Prostate gland (tissue), 2 donors: Measurements from ENCODE around the gene SHISA8. TPM values are rescaled to one million over a fixed set of nuclear protein-coding genes. Genes with fewer than 3 reads are reported as not detected.

Source experiments
- DNase-seq: peaks from one replicate; pipeline ENCODE4 v3.0.0-alpha.2; 2019; ENCODE audit warnings: low spot score
- H3K27ac ChIP-seq, 2 donors: fragments of 200-600 bp; sonication (generic); 2 replicates each; pipeline ENCODE4 v1.5.1; 2017 to 2019
- H3K27me3 ChIP-seq: fragments of 200-600 bp; sonication (generic); replicated peaks from 2 replicates; pipeline ENCODE4 v1.5.1; 2019; ENCODE audit not compliant: insufficient read depth
- H3K36me3 ChIP-seq, 2 donors: fragments of 200-600 bp; sonication (generic); 1 replicate in 1 of 2; 2 replicates in 1 of 2; pipeline versions ENCODE4 v1.5.1 to v1.8.1; 2017 to 2019
- H3K4me1 ChIP-seq: fragments of 200-600 bp; sonication (generic); replicated peaks from 2 replicates; pipeline ENCODE4 v1.5.1; 2019
- H3K4me3 ChIP-seq, 2 donors: fragments of 200-600 bp; sonication (generic); 2 replicates each; pipeline ENCODE4 v1.5.1; 2017 to 2019
- H3K9me3 ChIP-seq: fragments of 200-600 bp; sonication (generic); 2 replicates; pipeline ENCODE4 v1.5.1; 2017
- CTCF ChIP-seq, 4 experiments: fragments of 200-600 bp in 2 of 4; fragments of 450-650 bp in 2 of 4; sonication (generic) in 2 of 4; IDR thresholded peaks; 1 replicate in 3 of 4; 2 replicates in 1 of 4; pipeline ENCODE4 v1.5.1; 2016 to 2019; ENCODE audit warnings: antibody characterized with exemption in 4 of 4, mild to moderate bottlenecking in 2 of 4, moderate library complexity in 2 of 4
- POLR2A ChIP-seq: fragments of 450-650 bp; IDR thresholded peaks from one replicate; pipeline ENCODE4 v1.6.1; 2016; ENCODE audit warnings: antibody characterized with exemption, mild to moderate bottlenecking
- POLR2AphosphoS5 ChIP-seq: sonication (generic); formaldehyde crosslinking; IDR thresholded peaks from one replicate; pipeline ENCODE4 v1.6.1; 2017; ENCODE audit warnings: antibody characterized with exemption
- WGBS: methylation state at CpG from one replicate; pipeline ENCODE4 v1.1.5; 2018; 5-methylcytosine and 5-hydroxymethylcytosine counted together
- intact Hi-C: fragments of 100-400 bp; cut with DNase I; formaldehyde crosslinking; loops from one replicate; pipeline ENCODE4 v1.14.2; 2022
- microRNA counts, 2 donors: library from miRNA; unstranded; fragments of <30 nt; microRNA quantifications; one replicate each; lab custom pipeline; 2016 to 2017
- microRNA-seq: library from miRNA; unstranded; fragments of <30 nt; microRNA quantifications from one replicate; pipeline ENCODE4, GENCODE V29; 2016
- small RNA-seq, 2 donors: library from RNA; depleted of rRNA; stranded (forward); fragments of <200 nt; gene quantifications; one replicate each; pipeline ENCODE3, GENCODE V24; 2016
- total RNA-seq, 2 donors: library from RNA; depleted of rRNA; stranded (reverse); fragments of >200 nt; gene quantifications; one replicate each; pipeline ENCODE4 v1.1.0, GENCODE V29; 2016

SHISA8 gene
- total RNA-seq, 2 donors from 2014 or later, result not detected

GRCh38 chr22:41868556-41868955 is 46.3 kb downstream of the SHISA8 start:
- peaks cover 4 to 12% of the 10 kb centered on the region in 2 donors for H3K36me3 ChIP-seq
- 93% methylated on average over 10 of the region's 10 CpGs for whole genome bisulfite sequencing

GRCh38 chr22:41863472-41863871 is 51.4 kb downstream of the SHISA8 start:
- Histone ChIP-seq H3K4me3 (no peak overlapping the region), H3K9me3 (no peaks in the 10 kb centered on the region), H3K27ac (no peak overlapping the region), H3K27me3 (no peaks in the 10 kb centered on the region), H3K36me3 (peaks cover 4 to 12% of the 10 kb centered on the region in 2 donors), H3K4me1 (no peaks in the 10 kb centered on the region)
- intact Hi-C loops, result no loop called here
- TF ChIP-seq CTCF (IDR thresholded peaks at IDR 0.05) (no peak), POLR2AphosphoS5 (no peak), POLR2A (no peak)
- no peak for DNase-seq
- WGBS, result 64% methylated on average over 2 of the region's 2 CpGs

More at GRCh38 chr22:41868556-41868955, 46.3 kb downstream of the SHISA8 start:
- Histone ChIP-seq H3K4me1 (no peaks in the 10 kb centered on the region), H3K9me3 (no peaks in the 10 kb centered on the region), H3K4me3 (no peak overlapping the region), H3K27ac (no peak overlapping the region), H3K27me3 (no peaks in the 10 kb centered on the region)
- DNase-seq, result no peak
- TF ChIP-seq POLR2A, result no peak
- intact Hi-C loops, result no loop called here

DNA sequence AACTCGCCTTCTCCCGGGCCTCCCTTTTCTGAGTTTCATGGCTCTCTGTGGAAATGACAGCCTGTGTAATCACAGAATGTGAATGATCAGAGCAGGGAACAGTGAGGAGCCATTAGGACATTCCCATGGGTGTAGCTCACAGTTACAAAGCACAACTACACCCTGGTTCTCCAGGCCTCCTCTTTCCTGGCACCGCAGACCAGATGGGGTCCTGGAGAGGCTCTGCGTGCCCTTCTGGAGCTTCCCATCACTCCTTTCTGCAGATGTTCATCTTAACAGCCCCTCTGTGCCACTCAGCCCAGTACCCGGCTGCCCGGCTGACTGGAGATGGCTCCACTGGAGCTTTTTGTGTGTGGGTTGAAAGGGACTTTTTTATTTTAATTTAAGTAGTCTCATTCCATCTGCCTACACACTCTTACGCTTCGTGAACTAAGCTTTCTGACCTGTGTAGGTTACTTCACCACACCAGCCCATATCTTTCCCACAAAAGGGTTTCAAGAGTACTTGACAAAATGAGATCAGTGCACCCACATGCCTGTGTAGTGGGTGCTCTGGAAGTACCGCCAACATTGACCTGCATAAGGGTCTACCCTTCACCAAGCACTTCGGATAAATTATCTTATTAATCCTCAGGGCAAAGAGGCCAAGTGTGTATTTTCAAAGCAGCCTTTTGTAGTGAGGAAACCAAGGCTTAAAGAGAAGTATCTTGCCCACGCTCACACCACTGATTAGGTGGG is 52.2 kb downstream of the SHISA8 start:
- peak overlapping the region; percentile 7 to 50 for H3K27ac ChIP-seq

DNA sequence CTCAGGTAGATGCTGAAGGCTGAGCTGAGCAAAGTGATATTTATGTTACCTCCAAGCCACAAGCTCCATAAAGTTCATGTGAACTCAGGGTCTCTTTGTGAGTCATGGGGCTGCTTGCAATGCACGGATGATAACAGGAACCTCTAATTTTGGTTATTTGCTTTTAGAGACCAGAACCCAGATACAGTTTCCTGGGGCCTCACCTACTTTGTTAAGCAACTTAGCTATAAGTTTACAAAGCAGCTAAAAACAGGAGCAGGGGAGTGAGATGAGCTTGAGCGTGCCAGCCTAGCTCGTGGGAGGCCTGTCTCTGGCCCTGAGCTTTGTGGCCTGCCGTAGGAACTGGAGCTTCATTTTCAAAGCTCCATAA is 52.7 kb downstream of the SHISA8 start:
- no peak overlapping the region for H3K4me3 ChIP-seq
- DNase-seq, result no peak
- 23% methylated on average over 4 of the region's 4 CpGs for WGBS
- H3K27me3 ChIP-seq, result no peaks in the 10 kb centered on the region
- H3K9me3 ChIP-seq, result no peaks in the 10 kb centered on the region
- H3K36me3 ChIP-seq, result peaks cover 3% of the 10 kb centered on the region in 2 donors
- H3K27ac ChIP-seq, result peak overlapping the region; percentile 7 to 50
- intact Hi-C loops, result no loop called here
- no peak for TF ChIP-seq CTCF (IDR thresholded peaks at IDR 0.05)
- H3K4me1 ChIP-seq, result no peaks in the 10 kb centered on the region

More for the DNA sequence above, 52.2 kb downstream of the SHISA8 start:
- DNase-seq, result no peak
- Histone ChIP-seq H3K4me1 (no peaks in the 10 kb centered on the region), H3K27me3 (no peaks in the 10 kb centered on the region), H3K4me3 (no peak overlapping the region), H3K9me3 (no peaks in the 10 kb centered on the region), H3K36me3 (peaks cover 4 to 8% of the 10 kb centered on the region in 2 donors)
- 70% methylated on average over 11 of the region's 11 CpGs for WGBS
- TF ChIP-seq POLR2AphosphoS5, result no peak
- TF ChIP-seq CTCF (IDR thresholded peaks at IDR 0.05), result no peak
- no peak for TF ChIP-seq POLR2A
- intact Hi-C loops, result no loop called here

MicroRNAs within 50 kb of the gene (microRNA counts, 767-probe panel; counts per million panel counts)
- 2,793 to 2,949 counts per million in 2 donors for microRNA hsa-miR-33a-5p (lab: Ali Mortazavi, UCI)

Small RNAs within 50 kb of the gene (microRNA-seq; reads per million reads assigned to microRNA genes)
- gene MIR33A, result 10.0 reads per million, percentile 51 among the genes with 10 or more reads in this experiment

Small RNAs within 50 kb of the gene (small RNA-seq; reads per million reads assigned to genes)
- 0.40 to 0.65 reads per million in 2 donors for gene MIR33A

Other genes starting within 250 kb of the SHISA8 start
- 100 to 1,000 TPM; 150 to 161 TPM for gene SNU13, start 226.2 kb downstream of the SHISA8 start, total RNA-seq
- 1 to 10 TPM in 1 of 2 donors, not detected in 1; 7.4 TPM for gene MEI1, start 215.6 kb downstream of the SHISA8 start, total RNA-seq
- gene CCDC134, start 114.4 kb downstream of the SHISA8 start, total RNA-seq, result 10 to 100 TPM; 12.0 to 20.7 TPM
- gene SREBF2, start 82.0 kb downstream of the SHISA8 start, total RNA-seq, result 100 to 1,000 TPM in 1 of 2 donors, 10 to 100 TPM in 1; 62.7 to 128 TPM
- gene TNFRSF13C, start 11.7 kb upstream of the SHISA8 start, total RNA-seq, result under 1 TPM; 0.17 to 0.36 TPM
- gene CENPM, start 32.1 kb upstream of the SHISA8 start, total RNA-seq, result 10 to 100 TPM; 10.3 to 10.8 TPM
- 1 to 10 TPM in 1 of 2 donors, under 1 TPM in 1; 0.46 to 2.3 TPM for gene SEPTIN3, start 54.4 kb upstream of the SHISA8 start, total RNA-seq
- 10 to 100 TPM in 1 of 2 donors, 1 to 10 TPM in 1; 1.6 to 12.7 TPM for gene WBP2NL, start 83.7 kb upstream of the SHISA8 start, total RNA-seq
- gene NAGA, start 155.7 kb upstream of the SHISA8 start, total RNA-seq, result 10 to 100 TPM; 41.5 to 47.1 TPM
- 10 to 100 TPM in 1 of 2 donors, 1 to 10 TPM in 1; 8.5 to 11.2 TPM for gene PHETA2, start 159.2 kb upstream of the SHISA8 start, total RNA-seq
- gene SMDT1, start 164.6 kb upstream of the SHISA8 start, total RNA-seq, result 10 to 100 TPM; 19.1 to 35.8 TPM
- 10 to 100 TPM; 52.9 to 53.1 TPM for gene NDUFA6, start 175.7 kb upstream of the SHISA8 start, total RNA-seq
- 1 to 10 TPM in 1 of 2 donors, under 1 TPM in 1; 0.73 to 5.2 TPM for gene CYP2D6, start 215.7 kb upstream of the SHISA8 start, total RNA-seq